ENCODE data around the gene NCK1.

DNA sequence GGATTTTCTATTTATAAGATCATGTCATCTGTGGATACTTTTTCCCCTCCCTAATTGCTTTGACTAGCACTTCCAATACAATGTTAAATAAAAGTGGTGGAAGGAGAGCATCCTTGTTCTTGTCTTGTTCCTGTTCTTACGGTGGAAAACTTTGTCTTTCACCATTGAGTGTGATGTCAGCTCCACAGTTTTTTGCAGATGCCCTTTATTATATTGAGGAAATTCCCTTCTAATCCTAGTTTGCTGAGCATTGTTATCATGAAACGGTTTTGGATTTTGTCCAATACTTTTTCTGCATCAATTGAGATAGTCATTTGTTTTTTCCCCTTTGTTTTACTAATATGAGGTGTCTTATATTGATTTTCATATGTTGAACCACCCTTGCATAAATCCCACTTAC, 75.8 kb downstream of the NCK1 start:
- TF ChIP-seq, protein P1, sequence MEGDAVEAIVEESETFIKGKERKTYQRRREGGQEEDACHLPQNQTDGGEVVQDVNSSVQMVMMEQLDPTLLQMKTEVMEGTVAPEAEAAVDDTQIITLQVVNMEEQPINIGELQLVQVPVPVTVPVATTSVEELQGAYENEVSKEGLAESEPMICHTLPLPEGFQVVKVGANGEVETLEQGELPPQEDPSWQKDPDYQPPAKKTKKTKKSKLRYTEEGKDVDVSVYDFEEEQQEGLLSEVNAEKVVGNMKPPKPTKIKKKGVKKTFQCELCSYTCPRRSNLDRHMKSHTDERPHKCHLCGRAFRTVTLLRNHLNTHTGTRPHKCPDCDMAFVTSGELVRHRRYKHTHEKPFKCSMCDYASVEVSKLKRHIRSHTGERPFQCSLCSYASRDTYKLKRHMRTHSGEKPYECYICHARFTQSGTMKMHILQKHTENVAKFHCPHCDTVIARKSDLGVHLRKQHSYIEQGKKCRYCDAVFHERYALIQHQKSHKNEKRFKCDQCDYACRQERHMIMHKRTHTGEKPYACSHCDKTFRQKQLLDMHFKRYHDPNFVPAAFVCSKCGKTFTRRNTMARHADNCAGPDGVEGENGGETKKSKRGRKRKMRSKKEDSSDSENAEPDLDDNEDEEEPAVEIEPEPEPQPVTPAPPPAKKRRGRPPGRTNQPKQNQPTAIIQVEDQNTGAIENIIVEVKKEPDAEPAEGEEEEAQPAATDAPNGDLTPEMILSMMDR (IDR thresholded peaks at IDR 0.05): no peak
- TF ChIP-seq EP300 (IDR thresholded peaks at IDR 0.05): no peak
- no peak for TF ChIP-seq POLR2A (IDR thresholded peaks at IDR 0.05)

Data from gastroesophageal sphincter (tissue), 3 donors.